Duodenal mucosa (tissue), 2 donors: Measurements from ENCODE around the gene POLK.
A peak's percentile ranks its signal among the peaks of the same experiment; 100 is the strongest.

Experiments
- H3K27ac ChIP-seq: one replicate; pipeline ENCODE4 v1.7.0; 2013; ENCODE audit warnings: low read depth, low read length
- H3K27me3 ChIP-seq, 2 donors: one replicate each; pipeline ENCODE4 v1.7.0; 2013; ENCODE audit warnings: low read length in 2 of 2, control low read depth in 1 of 2; ENCODE audit not compliant: insufficient read depth in 2 of 2, control insufficient read depth in 1 of 2
- H3K36me3 ChIP-seq, 2 donors: one replicate each; pipeline ENCODE4 v1.7.0; 2013; ENCODE audit warnings: low read length in 2 of 2, control low read depth in 1 of 2; ENCODE audit not compliant: insufficient read depth in 2 of 2, control insufficient read depth in 1 of 2
- H3K4me1 ChIP-seq, 2 donors: one replicate each; pipeline ENCODE4 v1.7.0; 2013; ENCODE audit warnings: low read length in 2 of 2, control low read depth in 1 of 2; ENCODE audit not compliant: insufficient read depth in 2 of 2, control insufficient read depth in 1 of 2
- H3K4me3 ChIP-seq, 2 donors: one replicate each; pipeline ENCODE4 v1.7.0; 2013; ENCODE audit warnings: low read length in 2 of 2, low read depth in 1 of 2
- H3K9ac ChIP-seq, 2 donors: one replicate each; pipeline ENCODE4 v1.7.0; 2013; ENCODE audit warnings: low read length in 2 of 2, low read depth in 1 of 2
- H3K9me3 ChIP-seq, 2 donors: one replicate each; pipeline ENCODE4 v1.7.0; 2013; ENCODE audit warnings: low read length in 2 of 2, control low read depth in 1 of 2; ENCODE audit not compliant: control insufficient read depth in 1 of 2

POLK gene

GRCh38 chr5:75511435-75512382, at the start of gene POLK, which contains the start of gene CERT1:
Gene POLK (plus strand): TSS chr5:75511891.
Gene CERT1 (minus strand): TSS chr5:75511629. CDS start chr5:75511207, 422 bp downstream.
- Histone ChIP-seq H3K9ac (peak within 1 kb of the TSS; percentile 82 to 86), H3K4me1 (peaks cover 22 to 33% of the 10 kb centered on the region in 2 donors), H3K4me3 (peak within 1 kb of the TSS; percentile 93 to 97), H3K27me3 (no peaks in the 10 kb centered on the region), H3K36me3 (no peaks in the 10 kb centered on the region), H3K9me3 (no peaks in the 10 kb centered on the region), H3K27ac (peak within 1 kb of the TSS; percentile 90)

- Histone ChIP-seq H3K4me1 (no peaks in the 10 kb centered on the region), H3K4me3 (no peak overlapping the region), H3K36me3 (peaks cover 0 to 5% of the 10 kb centered on the region in 2 donors), H3K27ac (no peak overlapping the region), H3K27me3 (no peaks in the 10 kb centered on the region), H3K9ac (no peak overlapping the region), H3K9me3 (peaks cover 6% of the 10 kb centered on the region in 2 donors)
Measured at GRCh38 chr5:75463726-75464125, 48.0 kb upstream of the POLK start.

GRCh38 chr5:75465480-75465879, 46.2 kb upstream of the POLK start:
- Histone ChIP-seq H3K9me3 (peaks cover 6 to 20% of the 10 kb centered on the region in 2 donors), H3K36me3 (peaks cover 0 to 6% of the 10 kb centered on the region in 2 donors), H3K4me3 (no peak overlapping the region), H3K27me3 (no peaks in the 10 kb centered on the region), H3K9ac (no peak overlapping the region), H3K4me1 (no peaks in the 10 kb centered on the region), H3K27ac (no peak overlapping the region)

GRCh38 chr5:75466006-75466716, 45.5 kb upstream of the POLK start:
- Histone ChIP-seq H3K27me3 (no peaks in the 10 kb centered on the region), H3K4me1 (no peaks in the 10 kb centered on the region), H3K9ac (no peak overlapping the region), H3K4me3 (no peak overlapping the region), H3K36me3 (peaks cover 0 to 6% of the 10 kb centered on the region in 2 donors), H3K9me3 (peaks cover 6 to 22% of the 10 kb centered on the region in 2 donors), H3K27ac (no peak overlapping the region)

- Histone ChIP-seq H3K4me3 (no peak overlapping the region), H3K4me1 (no peaks in the 10 kb centered on the region), H3K27me3 (no peaks in the 10 kb centered on the region), H3K36me3 (peaks cover 0 to 6% of the 10 kb centered on the region in 2 donors), H3K9me3 (peaks cover 6 to 22% of the 10 kb centered on the region in 2 donors), H3K9ac (no peak overlapping the region), H3K27ac (no peak overlapping the region)
Measured at GRCh38 chr5:75468593-75468992, 43.1 kb upstream of the POLK start.

GRCh38 chr5:75469017-75469416, 42.7 kb upstream of the POLK start:
- H3K27me3 ChIP-seq = no peaks in the 10 kb centered on the region
- H3K4me1 ChIP-seq = no peaks in the 10 kb centered on the region
- peaks cover 0 to 6% of the 10 kb centered on the region in 2 donors for H3K36me3 ChIP-seq
- H3K4me3 ChIP-seq = no peak overlapping the region
- no peak overlapping the region for H3K27ac ChIP-seq
- no peak overlapping the region for H3K9ac ChIP-seq
- H3K9me3 ChIP-seq = peaks cover 6 to 22% of the 10 kb centered on the region in 2 donors

- peaks cover 6 to 22% of the 10 kb centered on the region in 2 donors for H3K9me3 ChIP-seq
- no peak overlapping the region for H3K9ac ChIP-seq
- peaks cover 0 to 6% of the 10 kb centered on the region in 2 donors for H3K36me3 ChIP-seq
- no peak overlapping the region for H3K4me3 ChIP-seq
- H3K27me3 ChIP-seq = no peaks in the 10 kb centered on the region
- no peak overlapping the region for H3K27ac ChIP-seq
- no peaks in the 10 kb centered on the region for H3K4me1 ChIP-seq
Measured at GRCh38 chr5:75471193-75471592, 40.5 kb upstream of the POLK start.

- no peak overlapping the region for H3K27ac ChIP-seq
- no peaks in the 10 kb centered on the region for H3K27me3 ChIP-seq
- no peaks in the 10 kb centered on the region for H3K4me1 ChIP-seq
- H3K4me3 ChIP-seq = no peak overlapping the region
- no peak overlapping the region for H3K9ac ChIP-seq
- peaks cover 0 to 6% of the 10 kb centered on the region in 2 donors for H3K36me3 ChIP-seq
- peaks cover 6 to 22% of the 10 kb centered on the region in 2 donors for H3K9me3 ChIP-seq
Measured at GRCh38 chr5:75472973-75473372, 38.7 kb upstream of the POLK start.

GRCh38 chr5:75473463-75473862, 38.2 kb upstream of the POLK start:
- no peak overlapping the region for H3K4me3 ChIP-seq
- H3K27ac ChIP-seq = no peak overlapping the region
- peaks cover 0 to 4% of the 10 kb centered on the region in 2 donors for H3K36me3 ChIP-seq
- no peak overlapping the region for H3K9ac ChIP-seq
- no peaks in the 10 kb centered on the region for H3K4me1 ChIP-seq
- H3K27me3 ChIP-seq = no peaks in the 10 kb centered on the region
- H3K9me3 ChIP-seq = peaks cover 3 to 19% of the 10 kb centered on the region in 2 donors

GRCh38 chr5:75475364-75475763, 36.3 kb upstream of the POLK start:
- no peak overlapping the region for H3K9ac ChIP-seq
- peaks cover 0 to 3% of the 10 kb centered on the region in 2 donors for H3K9me3 ChIP-seq
- H3K36me3 ChIP-seq = no peaks in the 10 kb centered on the region
- no peaks in the 10 kb centered on the region for H3K27me3 ChIP-seq
- H3K4me1 ChIP-seq = no peaks in the 10 kb centered on the region
- no peak overlapping the region for H3K27ac ChIP-seq
- no peak overlapping the region for H3K4me3 ChIP-seq
